NCI-H460 (cell line): Measurements from ENCODE around the gene RNF114. TPM values are rescaled to one million over a fixed set of nuclear protein-coding genes. Genes with fewer than 3 reads are reported as not detected.
"Not testable (repeated sequence)": the region's sequence is repeated elsewhere in the genome, so short reads cannot be mapped to it uniquely, and the experiment has no call there.

Experiments used
- DNase-seq: peaks from one replicate; pipeline ENCODE4 v3.0.0-alpha.2; 2016; ENCODE audit warnings: low read depth; ENCODE audit errors: extremely low read depth
- polyA plus RNA-seq: library from polyadenylated mRNA; depleted of rRNA; stranded (reverse); fragments of >200 nt; gene quantifications from 2 replicates; pipeline ENCODE4 v1.2.3, GENCODE V29; 2014; cell fraction: nucleus; rRNA removed
- total RNA-seq: library from RNA; depleted of rRNA; stranded (reverse); fragments of >200 nt; shearing (Covaris generic); gene quantifications from 2 replicates; pipeline ENCODE4 v1.2.3, GENCODE V29; 2014; rRNA removed

Gene RNF114
- 48.5 and 51.9 TPM in 2 replicates for total RNA-seq
- polyA plus RNA-seq: 110 and 112 TPM in 2 replicates

GRCh38 chr20:49936153-49937026 is at the start of gene RNF114:
RNF114 (plus strand) TSS chr20:49936397; CDS start chr20:49936413, 16 bp downstream.
- peak; percentile 84 for DNase-seq

DNA sequence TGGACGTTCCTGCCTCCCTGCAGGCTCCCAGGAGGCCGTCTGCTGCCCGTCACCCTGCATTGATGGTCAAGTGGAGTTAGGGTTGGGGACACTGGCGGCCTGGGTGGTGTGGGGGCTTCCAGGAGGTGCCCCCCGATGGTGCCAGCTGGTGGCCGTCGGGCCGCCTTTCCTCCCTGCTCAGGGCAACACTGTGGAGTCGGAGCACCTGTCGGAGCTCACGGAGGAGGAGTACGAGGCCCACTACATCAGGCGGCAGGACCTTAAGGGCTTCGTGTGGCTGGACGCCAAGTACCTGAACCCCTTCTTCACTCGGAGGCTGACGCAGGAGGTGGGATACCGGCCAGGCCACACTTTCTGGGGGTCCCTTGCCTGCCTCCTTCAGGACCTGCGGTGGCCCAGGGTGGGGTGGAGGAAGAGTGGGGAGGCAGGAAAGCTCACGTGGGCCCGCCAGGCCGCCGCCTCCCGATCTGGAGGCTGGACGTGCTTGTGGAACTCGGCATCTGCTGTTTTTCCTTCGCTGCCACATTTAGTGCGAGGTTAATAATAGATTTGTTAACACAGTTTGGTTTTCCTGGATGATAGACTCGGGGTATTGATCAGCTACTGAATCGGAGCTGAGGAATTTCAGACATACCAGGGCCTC is 49.5 kb upstream of the RNF114 start:
- DNase-seq: no peak

DNA sequence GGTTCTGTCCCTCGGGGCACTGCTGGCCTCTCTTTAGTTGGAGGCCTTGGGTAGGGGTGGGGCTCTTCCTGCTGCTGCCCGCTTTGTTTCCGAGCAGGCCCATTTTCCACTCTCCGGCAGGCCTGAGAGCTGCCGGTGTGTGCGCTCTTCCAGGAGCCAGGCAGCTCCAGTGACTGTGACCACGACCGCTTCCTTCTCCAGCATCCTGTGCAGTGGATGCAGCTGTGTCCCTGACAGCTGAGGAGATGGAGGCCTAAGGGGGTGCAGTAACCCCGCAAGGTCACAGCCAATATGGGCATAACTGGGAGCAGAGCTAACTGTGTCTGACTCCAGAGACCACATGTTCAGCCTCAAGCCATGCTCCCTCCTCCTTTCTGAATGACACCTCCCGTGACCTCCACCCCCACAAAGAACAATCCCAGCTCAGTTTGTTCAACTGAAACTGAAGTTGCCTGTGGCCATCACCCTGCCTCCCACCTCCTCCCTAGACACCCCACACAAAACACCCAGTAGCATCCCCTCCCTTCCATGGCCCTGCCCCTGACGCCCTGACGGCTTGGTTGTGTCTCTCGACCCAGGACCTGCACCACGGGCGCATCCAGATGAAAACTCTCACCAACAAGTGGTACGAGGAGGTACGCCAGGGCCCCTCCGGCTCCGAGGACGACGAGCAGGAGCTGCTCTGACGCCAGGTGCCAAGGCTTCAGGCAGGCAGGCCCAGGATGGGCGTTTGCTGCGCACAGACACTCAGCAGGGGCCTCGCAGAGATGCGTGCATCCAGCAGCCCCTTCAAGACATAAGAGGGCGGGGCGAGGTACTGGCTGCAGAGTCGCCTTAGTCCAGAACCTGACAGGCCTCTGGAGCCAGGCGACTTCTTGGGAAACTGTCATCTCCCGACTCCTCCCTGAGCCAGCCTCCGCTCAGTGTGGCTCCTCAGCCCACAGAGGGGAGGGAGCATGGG is 48.7 kb upstream of the RNF114 start:
- DNase-seq: no peak

DNA sequence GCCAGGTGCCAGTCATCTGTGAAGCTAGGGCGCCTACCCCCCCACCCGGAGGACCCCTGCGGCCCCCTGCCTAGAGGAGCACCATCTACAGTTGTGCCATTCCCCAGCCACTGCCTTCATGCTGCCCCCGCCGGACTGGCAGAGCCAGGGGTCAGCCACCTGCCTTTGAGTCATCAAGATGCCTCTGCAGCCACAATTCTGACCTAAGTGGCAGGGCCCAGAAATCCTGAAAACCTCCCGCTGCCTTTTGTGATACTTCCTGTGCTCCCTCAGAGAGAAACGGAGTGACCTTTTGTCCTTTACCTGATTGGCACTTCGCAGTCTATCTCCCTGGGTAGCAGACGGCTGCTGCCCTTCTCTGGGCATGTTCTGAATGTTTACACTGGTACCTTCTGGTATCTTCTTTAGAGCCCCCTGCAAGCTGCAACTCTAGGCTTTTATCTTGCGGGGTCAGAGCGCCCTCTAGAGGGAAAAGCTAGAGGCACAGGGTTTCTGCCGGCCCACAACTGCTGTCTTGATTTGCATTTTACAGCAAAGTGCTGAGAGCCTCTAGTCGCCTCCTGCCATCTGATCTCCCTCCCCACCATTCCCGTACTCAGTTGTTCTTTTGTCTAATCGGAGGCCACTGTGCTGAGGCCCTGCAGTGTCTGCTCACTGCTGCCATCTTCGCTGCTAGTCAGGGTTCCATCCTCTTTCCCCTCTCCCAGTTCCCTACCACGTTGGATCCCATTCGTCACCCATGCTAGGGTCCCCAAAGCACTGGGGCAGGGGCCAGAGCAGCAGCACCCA is 47.8 kb upstream of the RNF114 start:
- peak; percentile 41 for DNase-seq

GRCh38 chr20:49889001-49889934 is 46.9 kb upstream of the RNF114 start:
- no peak for DNase-seq

- no peak for DNase-seq
Observed at GRCh38 chr20:49889935-49890333, 46.3 kb upstream of the RNF114 start.

DNA sequence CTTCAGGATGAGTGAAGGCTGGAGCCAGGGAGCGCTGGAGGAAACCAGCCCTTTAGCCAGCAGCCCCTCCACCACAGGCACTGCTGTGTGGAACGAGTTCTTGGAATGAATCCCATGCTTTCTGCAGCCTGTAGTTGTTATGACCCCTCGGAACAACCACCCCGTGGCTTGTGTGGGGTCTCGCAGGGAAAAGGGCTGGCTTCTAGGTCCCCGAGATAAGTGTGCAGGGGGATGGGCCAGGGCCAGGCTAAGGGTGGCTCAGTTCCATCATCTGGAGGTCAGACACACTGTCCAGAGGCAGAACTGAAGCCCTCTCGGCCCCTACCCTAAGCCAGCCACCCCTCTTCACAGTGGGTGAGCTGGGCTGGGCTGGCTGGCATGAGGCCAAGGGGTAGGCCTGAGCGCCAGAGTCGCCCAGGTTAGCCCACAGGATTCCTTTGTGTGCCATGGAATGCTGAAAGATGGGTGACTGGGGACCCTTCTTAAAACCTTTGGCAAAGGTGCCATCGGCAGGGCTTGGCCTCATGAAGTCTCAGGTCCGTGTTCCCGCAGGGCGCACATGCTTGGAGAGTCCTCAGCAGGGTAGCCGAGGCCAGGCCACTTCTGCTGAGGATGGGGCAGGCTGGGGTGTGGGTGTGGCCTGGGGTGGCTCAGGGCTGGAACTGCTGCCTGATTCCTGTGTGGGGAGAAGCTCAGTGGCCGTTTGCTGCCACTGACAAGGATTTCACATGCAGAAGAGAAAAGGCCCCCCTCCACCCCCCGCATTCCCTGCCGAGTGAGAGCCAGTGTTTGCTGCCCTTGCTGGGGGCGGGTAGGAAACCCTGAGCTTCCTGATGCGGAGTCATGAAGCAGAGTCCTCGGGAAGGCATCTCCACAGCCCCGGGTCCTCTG is 45.5 kb upstream of the RNF114 start:
- no peak for DNase-seq

- DNase-seq: no peak
Observed at GRCh38 chr20:49891476-49892110, 44.6 kb upstream of the RNF114 start.

DNA sequence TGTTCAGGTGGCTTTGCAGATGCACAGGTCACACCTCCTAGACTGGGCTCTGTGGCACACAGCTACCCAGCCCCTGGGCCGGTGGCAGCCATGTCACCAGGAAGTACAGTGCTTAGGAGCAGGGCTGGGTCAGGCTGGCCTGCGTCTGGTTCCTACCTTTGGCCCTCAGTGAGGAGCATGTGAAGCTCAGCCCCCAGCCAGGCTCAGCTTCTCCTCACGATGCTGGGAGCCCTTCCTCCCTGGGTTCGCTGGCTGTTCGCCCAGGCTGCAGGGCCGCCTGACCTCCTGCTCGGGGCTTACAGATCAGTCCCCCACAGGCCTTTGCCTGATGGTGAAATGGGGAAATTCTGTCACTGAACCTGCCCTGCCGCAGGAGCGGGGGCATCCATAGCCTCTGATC is 43.9 kb upstream of the RNF114 start:
- no peak for DNase-seq

- no peak for DNase-seq
Observed at GRCh38 chr20:49892817-49893216, 43.4 kb upstream of the RNF114 start.

DNA sequence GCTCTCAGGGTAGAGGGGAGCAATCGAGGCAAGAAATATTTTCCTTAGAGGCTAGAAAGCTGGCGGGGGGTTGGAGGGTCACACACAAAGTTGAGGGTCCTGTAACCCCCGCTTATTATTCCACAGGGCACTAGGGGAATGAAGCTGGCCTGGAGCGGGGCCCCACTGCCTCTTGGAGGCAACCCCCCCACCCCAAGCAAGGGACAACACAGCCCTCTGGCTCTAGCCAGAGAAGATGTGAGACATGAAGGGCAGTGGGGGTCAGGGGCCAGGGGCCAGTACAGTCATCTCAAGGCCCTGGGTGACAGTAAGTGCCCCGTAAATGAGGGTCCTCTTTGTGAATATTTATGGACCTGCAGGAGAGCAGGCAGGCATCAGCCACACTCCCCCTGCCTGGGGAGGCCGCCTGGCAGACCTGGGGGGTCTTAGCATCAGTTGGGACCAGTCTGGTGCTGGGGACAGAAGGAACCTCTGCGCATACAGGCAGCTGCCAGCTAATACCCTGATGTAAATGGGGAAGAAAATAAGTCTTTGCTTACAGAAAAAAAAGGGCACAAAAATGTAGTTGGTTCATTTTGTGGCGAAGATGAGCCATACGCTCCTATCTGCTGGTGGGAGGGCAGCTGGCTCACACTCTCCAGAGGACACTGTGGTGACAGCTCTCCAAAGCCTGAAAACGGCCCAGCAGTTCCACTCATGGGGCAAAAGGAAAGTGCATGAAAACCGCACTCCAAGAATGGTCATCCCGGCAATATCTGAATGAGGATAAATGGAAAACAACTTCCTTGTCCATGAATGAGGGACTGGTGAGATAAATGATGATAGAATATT is 42.7 kb upstream of the RNF114 start:
- no peak for DNase-seq

- DNase-seq: no peak
Observed at GRCh38 chr20:49894073-49894470, 42.1 kb upstream of the RNF114 start.

- DNase-seq: not testable (repeated sequence)
Observed at GRCh38 chr20:49895474-49896093, 40.6 kb upstream of the RNF114 start.

DNA sequence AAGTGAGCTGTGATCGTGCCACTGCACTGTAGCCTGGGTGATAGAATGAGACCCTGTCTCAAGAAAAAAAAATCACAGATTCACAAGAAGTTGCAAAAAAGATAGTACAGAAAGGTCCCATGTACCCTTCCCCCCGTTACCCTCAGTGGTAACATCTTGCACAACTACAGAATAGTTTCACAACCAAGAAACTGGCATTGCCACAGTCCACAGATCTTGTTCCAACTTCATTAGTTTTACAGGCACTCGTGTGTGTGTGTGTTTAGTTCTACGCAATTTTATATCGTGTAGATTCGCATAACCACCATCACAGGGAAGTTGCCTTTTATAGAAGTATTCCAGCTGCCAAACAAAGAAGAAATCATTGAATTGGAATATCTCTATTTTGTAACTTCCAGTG is 40.0 kb upstream of the RNF114 start:
- no peak for DNase-seq

- peak; percentile 52 for DNase-seq
Observed at GRCh38 chr20:49899541-49900383, 36.4 kb upstream of the RNF114 start.
